Calu3 (cell line): ENCODE measurements around the gene FABP1. TPM values are rescaled to one million over a fixed set of nuclear protein-coding genes. Genes with fewer than 3 reads are reported as not detected.

ENCODE experiments used
- BruUV-seq: library from RNA; stranded (reverse); fragments of 400-500 nt; replicated peaks from 2 replicates; lab custom pipeline; 2021; lab: Mats Ljungman, UMichigan
- CTCF ChIA-PET: fragments of 300-600 bp; sonication (Branson Sonifier 250); formaldehyde crosslinking; loops from one replicate; lab custom pipeline; 2022; ENCODE audit warnings: antibody characterized with exemption; lab: Charles Lee
- DNase-seq: peaks from one replicate; pipeline ENCODE4 v3.0.0; 2022
- H3K27ac Mint-ChIP-seq: one replicate; pipeline ENCODE4 v1.8.0; 2022; ENCODE audit warnings: mixed read lengths; ENCODE audit not compliant: unreplicated experiment
- H3K27me3 Mint-ChIP-seq: one replicate; pipeline ENCODE4 v1.8.0; 2022; ENCODE audit warnings: mixed read lengths; ENCODE audit not compliant: unreplicated experiment
- H3K36me3 Mint-ChIP-seq: one replicate; pipeline ENCODE4 v1.8.0; 2022; ENCODE audit warnings: mild to moderate bottlenecking, moderate library complexity, mixed read lengths; ENCODE audit not compliant: insufficient read depth, unreplicated experiment
- H3K4me1 Mint-ChIP-seq: one replicate; pipeline ENCODE4 v1.8.0; 2022; ENCODE audit warnings: mild to moderate bottlenecking, low read depth, mixed read lengths; ENCODE audit not compliant: unreplicated experiment
- H3K4me3 Mint-ChIP-seq: one replicate; pipeline ENCODE4 v1.8.0; 2022; ENCODE audit warnings: mild to moderate bottlenecking, low read depth, moderate library complexity, mixed read lengths; ENCODE audit not compliant: unreplicated experiment
- H3K9me3 Mint-ChIP-seq: one replicate; pipeline ENCODE4 v1.8.0; 2022; ENCODE audit warnings: low read depth, mixed read lengths; ENCODE audit not compliant: unreplicated experiment
- CTCF ChIP-seq: fragments of 200-600 bp; IDR thresholded peaks from one replicate; pipeline ENCODE4 v1.8.0; 2022; ENCODE audit warnings: antibody characterized with exemption; ENCODE audit not compliant: unreplicated experiment
- intact Hi-C: fragments of 100-400 bp; cut with micrococcal nuclease; formaldehyde crosslinking; loops from one replicate; pipeline ENCODE4 v1.10.0; 2022; ENCODE audit not compliant: unreplicated experiment
- total RNA-seq: library from RNA; stranded (reverse); gene quantifications from 2 replicates; pipeline ENCODE4 v1.2.3, GENCODE V29; 2022

Gene FABP1
- total RNA-seq, 1 experiment from 2014 or later: not detected

- CTCF ChIA-PET: no interaction called here
- no peak overlapping the region for H3K27ac Mint-ChIP-seq
- H3K4me1 Mint-ChIP-seq: no peaks in the 10 kb centered on the region
- intact Hi-C loops: no loop called here
- no peaks in the 10 kb centered on the region for H3K36me3 Mint-ChIP-seq
- H3K9me3 Mint-ChIP-seq: no peaks in the 10 kb centered on the region
- no peak for TF ChIP-seq CTCF
- no peak for DNase-seq
- no TSS peak for BruUV-seq
- H3K4me3 Mint-ChIP-seq: no peak overlapping the region
- peaks cover 24% of the 10 kb centered on the region for H3K27me3 Mint-ChIP-seq
These were observed 31.2 kb downstream of the FABP1 start for GRCh38 chr2:88096708-88097107.

- CTCF ChIA-PET: no interaction called here
- BruUV-seq: no TSS peak
- intact Hi-C loops: no loop called here
- no peak overlapping the region for H3K27ac Mint-ChIP-seq
- no peaks in the 10 kb centered on the region for H3K36me3 Mint-ChIP-seq
- no peaks in the 10 kb centered on the region for H3K9me3 Mint-ChIP-seq
- no peaks in the 10 kb centered on the region for H3K4me1 Mint-ChIP-seq
- peaks cover 24% of the 10 kb centered on the region for H3K27me3 Mint-ChIP-seq
- no peak for DNase-seq
- no peak for TF ChIP-seq CTCF
- H3K4me3 Mint-ChIP-seq: no peak overlapping the region
These were observed 32.8 kb downstream of the FABP1 start for GRCh38 chr2:88095022-88095421.

GRCh38 chr2:88092773-88093172 is 35.1 kb downstream of the FABP1 start:
- H3K4me1 Mint-ChIP-seq: no peaks in the 10 kb centered on the region
- no peaks in the 10 kb centered on the region for H3K36me3 Mint-ChIP-seq
- peaks cover 24% of the 10 kb centered on the region for H3K27me3 Mint-ChIP-seq
- intact Hi-C loops: no loop called here
- BruUV-seq: no TSS peak
- TF ChIP-seq CTCF: no peak
- H3K9me3 Mint-ChIP-seq: no peaks in the 10 kb centered on the region
- no peak overlapping the region for H3K27ac Mint-ChIP-seq
- H3K4me3 Mint-ChIP-seq: no peak overlapping the region
- DNase-seq: no peak
- CTCF ChIA-PET: no interaction called here

- Mint-ChIP-seq H3K27me3 (peaks cover 17% of the 10 kb centered on the region), H3K4me3 (no peak overlapping the region), H3K9me3 (no peaks in the 10 kb centered on the region), H3K36me3 (no peaks in the 10 kb centered on the region), H3K27ac (no peak overlapping the region), H3K4me1 (no peaks in the 10 kb centered on the region)
- no peak for DNase-seq
- CTCF ChIA-PET: interaction anchor here (0.6 kb wide), 1 partner anchor 14 kb away, joined by 5 read pairs; no protein-coding TSS in a partner anchor
- no TSS peak for BruUV-seq
- no peak for TF ChIP-seq CTCF
- intact Hi-C loops: no loop called here
These were observed 35.9 kb downstream of the FABP1 start for GRCh38 chr2:88091943-88092342.
